HepG2 (cell line): ENCODE results near the gene CLIP2. TPM values are rescaled to one million over a fixed set of nuclear protein-coding genes. Genes with fewer than 3 reads are reported as not detected.

Source experiments
- ATAC-seq: fragments of 200-7000 bp; cut with Tn5 transposase; 3 replicates; pipeline ENCODE4 v1.9.1; 2020; ENCODE audit warnings: mild to moderate bottlenecking, moderate library complexity
- BruUV-seq: library from RNA; stranded (reverse); fragments of 400-500 nt; replicated peaks from 2 replicates; lab custom pipeline; 2021; lab: Mats Ljungman, UMichigan
- CTCF ChIA-PET: fragments of 300-600 bp; formaldehyde crosslinking; extraction: SDS; loops from one replicate; lab custom pipeline; 2021; ENCODE audit warnings: low total read pairs, inconsistent platforms, low intra/inter-chr PET ratio; lab: Yijun Ruan, JAX
- POLR2A ChIA-PET: fragments of 350-600 bp; sonication (Branson Sonifier 250); formaldehyde crosslinking; loops from one replicate; lab custom pipeline; 2020; ENCODE audit warnings: antibody characterized with exemption, inconsistent platforms; lab: Yijun Ruan, JAX
- DNase-seq: peaks from one replicate; pipeline ENCODE4 v3.0.0-alpha.2; 2015; ENCODE audit warnings: low spot score
- FAIRE-seq: peaks from 3 replicates; lab custom pipeline; 2011; peaks lifted over from hg19 to GRCh38; lab: Jason Lieb, UNC
- H2AFZ ChIP-seq: one replicate; pipeline ENCODE4 v1.6.1; 2011; ENCODE audit warnings: low read length, inconsistent platforms
- H3K27ac ChIP-seq: fragments of 300-600 bp; 3 replicates; pipeline ENCODE4 v1.8.0; 2011; ENCODE audit warnings: mixed run types, mild to moderate bottlenecking, mixed read lengths, low read length, inconsistent platforms; ENCODE audit not compliant: insufficient read depth; ENCODE audit errors: extremely low read length
- H3K27me3 ChIP-seq, 2 experiments: fragments of 200-600 bp in 1 of 2; 2 replicates in 1 of 2; 3 replicates in 1 of 2; pipeline versions ENCODE4 v1.6.0 to v1.8.0; 2011; ENCODE audit warnings: low read length in 2 of 2, mild to moderate bottlenecking in 2 of 2, moderate library complexity in 2 of 2, inconsistent platforms in 1 of 2; ENCODE audit not compliant: insufficient read depth in 2 of 2, control insufficient read depth in 1 of 2
- H3K36me3 ChIP-seq, 2 experiments: fragments of 200-600 bp in 1 of 2; replicated peaks in 1 of 2; 2 replicates in 1 of 2; 3 replicates in 1 of 2; pipeline versions ENCODE4 v1.5.1 to v1.8.0; 2011; ENCODE audit warnings: low read length in 2 of 2, inconsistent platforms in 1 of 2; ENCODE audit not compliant: insufficient read depth in 2 of 2, control insufficient read depth in 1 of 2
- H3K4me1 ChIP-seq: 2 replicates; pipeline ENCODE4 v1.5.1; 2012; ENCODE audit warnings: low read length, inconsistent platforms; ENCODE audit not compliant: insufficient read depth
- H3K4me2 ChIP-seq: 2 replicates; pipeline ENCODE4 v1.6.0; 2011; ENCODE audit warnings: low read depth, low read length, inconsistent platforms
- H3K4me3 ChIP-seq, 3 experiments: fragments of 200-600 bp in 1 of 3; sonication (generic), shearing (Covaris generic) in 1 of 3; replicated peaks in 1 of 3; 2 replicates each; pipeline ENCODE4 v1.5.1; 2011 to 2016; ENCODE audit warnings: low read length in 3 of 3, inconsistent platforms in 2 of 3, low read depth in 2 of 3, mild to moderate bottlenecking in 2 of 3, control low read depth in 1 of 3, mixed read lengths in 1 of 3; ENCODE audit not compliant: insufficient read depth in 1 of 3
- H3K79me2 ChIP-seq: one replicate; pipeline ENCODE4 v1.6.1; 2011; ENCODE audit warnings: low read length, inconsistent platforms; ENCODE audit not compliant: insufficient read depth
- H3K9ac ChIP-seq: 2 replicates; pipeline ENCODE4 v1.6.0; 2011; ENCODE audit warnings: mild to moderate bottlenecking, low read depth, low read length, inconsistent platforms; ENCODE audit not compliant: insufficient read depth
- H3K9me3 ChIP-seq: 2 replicates; pipeline ENCODE4 v1.5.1; 2012; ENCODE audit warnings: mild to moderate bottlenecking, low read length
- H4K20me1 ChIP-seq: 2 replicates; pipeline ENCODE4 v1.6.0; 2011; ENCODE audit warnings: inconsistent platforms, mild to moderate bottlenecking, low read length, moderate library complexity; ENCODE audit not compliant: insufficient read depth
- BRCA1 ChIP-seq: sonication (generic); formaldehyde crosslinking; IDR thresholded peaks from 2 replicates; pipeline ENCODE4 v1.4.0; 2020; ENCODE audit warnings: missing genetic modification reagents
- CEBPG ChIP-seq: IDR thresholded peaks from 2 replicates; pipeline ENCODE4 v1.6.1; 2016
- HOXA3 ChIP-seq: sonication (generic); formaldehyde crosslinking; IDR thresholded peaks from 2 replicates; pipeline ENCODE4 v1.5.0; 2020; ENCODE audit warnings: missing genetic modification reagents
- NCOA2 ChIP-seq: sonication (generic); formaldehyde crosslinking; IDR thresholded peaks from 2 replicates; pipeline ENCODE4 v1.8.0; 2022; ENCODE audit warnings: inconsistent platforms
- RELA ChIP-seq: sonication (generic); formaldehyde crosslinking; IDR thresholded peaks from 2 replicates; pipeline ENCODE4 v1.4.0; 2020; ENCODE audit warnings: missing genetic modification reagents
- RFXANK ChIP-seq: IDR thresholded peaks from 2 replicates; pipeline ENCODE4 v1.6.1; 2016
- SCMH1 ChIP-seq: sonication (generic); formaldehyde crosslinking; IDR thresholded peaks from 2 replicates; pipeline ENCODE4 v1.9.0; 2021; ENCODE audit warnings: missing genetic modification reagents, mild to moderate bottlenecking, borderline replicate concordance
- ZMYM3 ChIP-seq: sonication (generic); formaldehyde crosslinking; IDR thresholded peaks from 2 replicates; pipeline ENCODE4 v1.5.1; 2020; ENCODE audit warnings: mild to moderate bottlenecking, missing genetic modification reagents
- ZNF484 ChIP-seq: sonication (generic); formaldehyde crosslinking; IDR thresholded peaks from 2 replicates; pipeline ENCODE4 v1.5.1; 2020; ENCODE audit warnings: mild to moderate bottlenecking, low read depth, missing genetic modification reagents, borderline replicate concordance
- ZNF713 ChIP-seq: sonication (generic); formaldehyde crosslinking; IDR thresholded peaks from 2 replicates; pipeline ENCODE4 v1.4.0; 2020; ENCODE audit warnings: mild to moderate bottlenecking, missing genetic modification reagents
- WGBS: methylation state at CpG from one replicate; pipeline ENCODE4 v1.1.6; 2017; ENCODE audit warnings: low lambda C conversion rate; 5-methylcytosine and 5-hydroxymethylcytosine counted together
- in situ Hi-C: cut with HindIII; loops from 2 replicates; pipeline ENCODE4 v1.10.0; 2017; ENCODE audit warnings: low pct_unique_long_range_greater_than_20kb; ENCODE audit not compliant: extremely low pct_ligation_motif_present
- intact Hi-C: fragments of 100-400 bp; cut with micrococcal nuclease; formaldehyde crosslinking; loops from one replicate; pipeline ENCODE4 v1.10.0; 2022; ENCODE audit not compliant: unreplicated experiment
- polyA plus RNA-seq, 8 experiments: library from polyadenylated mRNA; depleted of rRNA in 3 of 8; stranded (reverse) in 7 of 8; unstranded in 1 of 8; fragments of >200 nt; fragmentation: Illumina TruSeq in 4 of 8; extraction: Trizol in 4 of 8; gene quantifications; 2 replicates each; pipeline versions ENCODE4 v1.2.1 to v1.2.3, GENCODE V29; 2011 to 2016; ENCODE audit warnings: low read depth in 4 of 8, missing spikeins in 1 of 8, mixed read lengths in 1 of 8; ENCODE audit not compliant: insufficient read depth in 1 of 8
- total RNA-seq, 5 experiments: library from RNA; depleted of rRNA; stranded (reverse); fragments of >200 nt; fragmentation: Illumina TruSeq; extraction: Trizol; gene quantifications; 2 replicates each; pipeline ENCODE4 v1.2.3, GENCODE V29; 2016; ENCODE audit warnings: low read depth in 1 of 5
- TF ChIP-seq, protein P1 (sequence below): IDR thresholded peaks from 2 replicates; pipeline ENCODE4 v1.6.1; 2016; ENCODE audit warnings: missing genetic modification reagents, missing compliant biosample characterization
- TF ChIP-seq, protein P2 (sequence below): sonication (generic); formaldehyde crosslinking; IDR thresholded peaks from 2 replicates; pipeline ENCODE4 v1.4.0; 2020; ENCODE audit warnings: missing genetic modification reagents, borderline replicate concordance
- TF ChIP-seq, protein P3 (sequence below): sonication (generic); formaldehyde crosslinking; IDR thresholded peaks from 2 replicates; pipeline ENCODE4 v1.4.0; 2020; ENCODE audit warnings: missing genetic modification reagents
- TF ChIP-seq, protein P4 (sequence below): sonication (generic); formaldehyde crosslinking; IDR thresholded peaks from 2 replicates; pipeline ENCODE4 v1.8.1; 2023; ENCODE audit warnings: mild to moderate bottlenecking, missing genetic modification reagents

Gene CLIP2
- total and polyA plus RNA-seq, 2 of the 13 experiments (the other 11 are each of a cell fraction or from before 2014, with no cell fraction given): 6.5 to 17.4 TPM

DNA sequence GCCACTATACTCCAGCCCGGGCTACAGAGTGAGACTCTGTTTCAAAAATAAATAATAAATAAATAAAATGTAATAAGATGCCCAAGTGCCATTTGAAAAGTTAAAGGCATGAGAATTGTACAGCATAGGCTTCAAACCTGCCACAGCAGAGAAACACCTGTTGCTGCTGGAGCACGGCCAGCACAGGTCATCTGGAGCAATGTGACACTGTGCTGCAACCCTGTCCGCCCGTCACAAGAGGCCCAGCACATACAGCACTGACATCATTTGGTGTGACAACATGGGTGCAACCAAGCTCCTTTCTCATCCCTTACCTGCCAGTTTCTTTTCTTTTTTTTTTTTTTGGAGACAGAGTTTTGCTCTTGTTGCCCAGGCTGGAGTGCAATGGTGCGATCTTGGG, 36.3 kb upstream of the CLIP2 start:
- CTCF ChIA-PET: no interaction called here
- no TSS peak for BruUV-seq
- Histone ChIP-seq H3K9me3 (no peaks in the 10 kb centered on the region), H3K4me1 (peaks cover 56% of the 10 kb centered on the region), H3K27ac (no peak overlapping the region), H3K4me2 (peak overlapping the region; percentile 93), H3K27me3 (no peaks in the 10 kb centered on the region; a peak in 1 of 5 replicates), H3K79me2 (peaks cover 12% of the 10 kb centered on the region), H3K36me3 (peaks cover 3 to 27% of the 10 kb centered on the region in 2 experiments; a peak in 3 of 5 replicates), H3K4me3 (peak overlapping the region in 1 of 3 experiments; percentile 98; a peak in 3 of 6 replicates), H2AFZ (no peak overlapping the region), H3K9ac (peak overlapping the region; percentile 95), H4K20me1 (no peaks in the 10 kb centered on the region)
- 78% methylated on average over 5 of the region's 5 CpGs for WGBS
- in situ Hi-C loops: no loop called here
- TF ChIP-seq BRCA1 (CRISPR knock-in tag): no peak
- TF ChIP-seq, protein P1, sequence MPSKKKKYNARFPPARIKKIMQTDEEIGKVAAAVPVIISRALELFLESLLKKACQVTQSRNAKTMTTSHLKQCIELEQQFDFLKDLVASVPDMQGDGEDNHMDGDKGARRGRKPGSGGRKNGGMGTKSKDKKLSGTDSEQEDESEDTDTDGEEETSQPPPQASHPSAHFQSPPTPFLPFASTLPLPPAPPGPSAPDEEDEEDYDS (CRISPR knock-in tag): no peak
- no peak for TF ChIP-seq RELA (CRISPR knock-in tag)
- TF ChIP-seq HOXA3 (CRISPR knock-in tag): peak; percentile 15; the same call in 1 of the 2 replicates
- no peak for TF ChIP-seq SCMH1 (CRISPR knock-in tag)
- no peak for FAIRE-seq
- DNase-seq: no peak
- no peak for ATAC-seq
- POLR2A ChIA-PET: interaction anchor here (0.6 kb wide), 1 partner anchor 107 kb away, joined by 3 read pairs; no protein-coding TSS in a partner anchor
- intact Hi-C loops: no loop called here

DNA sequence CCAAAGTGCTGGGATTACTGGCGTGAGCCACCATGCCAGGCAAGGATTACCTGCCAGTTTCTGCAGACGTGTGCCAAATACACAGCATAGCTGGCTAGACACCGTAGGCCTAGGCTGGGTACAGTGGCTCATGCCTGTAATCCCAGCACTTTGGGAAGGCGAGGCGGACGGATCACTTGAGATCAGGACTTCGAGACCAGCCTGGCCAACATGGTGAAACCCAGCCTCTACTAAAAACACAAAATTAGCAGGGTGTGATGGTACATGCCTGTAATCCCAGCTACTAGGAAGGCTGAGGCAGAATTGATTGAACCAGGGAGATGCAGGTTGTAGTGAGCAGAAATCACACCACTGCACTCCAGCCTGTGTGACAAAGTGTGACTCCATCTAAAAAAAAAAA, 35.9 kb upstream of the CLIP2 start:
- Histone ChIP-seq H3K36me3 (peaks cover 3 to 23% of the 10 kb centered on the region in 2 experiments; a peak in 3 of 5 replicates), H3K4me3 (peak overlapping the region; percentile 83 to 98 (median 83)), H2AFZ (no peak overlapping the region), H3K79me2 (peaks cover 12% of the 10 kb centered on the region), H3K27me3 (no peaks in the 10 kb centered on the region; a peak in 1 of 5 replicates), H3K9me3 (no peaks in the 10 kb centered on the region), H3K27ac (peak overlapping the region; percentile 79), H3K9ac (peak overlapping the region; percentile 95), H3K4me2 (peak overlapping the region; percentile 93), H3K4me1 (peaks cover 58% of the 10 kb centered on the region), H4K20me1 (no peaks in the 10 kb centered on the region)
- CTCF ChIA-PET: no interaction called here
- in situ Hi-C loops (no loop called here), intact Hi-C loops (no loop called here)
- peak; percentile 65 for FAIRE-seq
- POLR2A ChIA-PET: interaction anchor here (1.9 kb wide), 1 partner anchor 33 kb away, joined by 6 read pairs; no protein-coding TSS in a partner anchor
- no peak for DNase-seq
- 73% methylated on average over 7 of the region's 7 CpGs for WGBS
- BruUV-seq: no TSS peak
- no peak for ATAC-seq
- TF ChIP-seq, protein P2, sequence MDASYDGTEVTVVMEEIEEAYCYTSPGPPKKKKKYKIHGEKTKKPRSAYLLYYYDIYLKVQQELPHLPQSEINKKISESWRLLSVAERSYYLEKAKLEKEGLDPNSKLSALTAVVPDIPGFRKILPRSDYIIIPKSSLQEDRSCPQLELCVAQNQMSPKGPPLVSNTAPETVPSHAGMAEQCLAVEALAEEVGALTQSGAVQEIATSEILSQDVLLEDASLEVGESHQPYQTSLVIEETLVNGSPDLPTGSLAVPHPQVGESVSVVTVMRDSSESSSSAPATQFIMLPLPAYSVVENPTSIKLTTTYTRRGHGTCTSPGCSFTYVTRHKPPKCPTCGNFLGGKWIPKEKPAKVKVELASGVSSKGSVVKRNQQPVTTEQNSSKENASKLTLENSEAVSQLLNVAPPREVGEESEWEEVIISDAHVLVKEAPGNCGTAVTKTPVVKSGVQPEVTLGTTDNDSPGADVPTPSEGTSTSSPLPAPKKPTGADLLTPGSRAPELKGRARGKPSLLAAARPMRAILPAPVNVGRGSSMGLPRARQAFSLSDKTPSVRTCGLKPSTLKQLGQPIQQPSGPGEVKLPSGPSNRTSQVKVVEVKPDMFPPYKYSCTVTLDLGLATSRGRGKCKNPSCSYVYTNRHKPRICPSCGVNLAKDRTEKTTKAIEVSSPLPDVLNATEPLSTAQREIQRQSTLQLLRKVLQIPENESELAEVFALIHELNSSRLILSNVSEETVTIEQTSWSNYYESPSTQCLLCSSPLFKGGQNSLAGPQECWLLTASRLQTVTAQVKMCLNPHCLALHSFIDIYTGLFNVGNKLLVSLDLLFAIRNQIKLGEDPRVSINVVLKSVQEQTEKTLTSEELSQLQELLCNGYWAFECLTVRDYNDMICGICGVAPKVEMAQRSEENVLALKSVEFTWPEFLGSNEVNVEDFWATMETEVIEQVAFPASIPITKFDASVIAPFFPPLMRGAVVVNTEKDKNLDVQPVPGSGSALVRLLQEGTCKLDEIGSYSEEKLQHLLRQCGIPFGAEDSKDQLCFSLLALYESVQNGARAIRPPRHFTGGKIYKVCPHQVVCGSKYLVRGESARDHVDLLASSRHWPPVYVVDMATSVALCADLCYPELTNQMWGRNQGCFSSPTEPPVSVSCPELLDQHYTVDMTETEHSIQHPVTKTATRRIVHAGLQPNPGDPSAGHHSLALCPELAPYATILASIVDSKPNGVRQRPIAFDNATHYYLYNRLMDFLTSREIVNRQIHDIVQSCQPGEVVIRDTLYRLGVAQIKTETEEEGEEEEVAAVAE (CRISPR knock-in tag): no peak
- no peak for TF ChIP-seq ZNF713 (CRISPR knock-in tag)
- TF ChIP-seq ZNF484 (CRISPR knock-in tag): no peak
- TF ChIP-seq, protein P3, sequence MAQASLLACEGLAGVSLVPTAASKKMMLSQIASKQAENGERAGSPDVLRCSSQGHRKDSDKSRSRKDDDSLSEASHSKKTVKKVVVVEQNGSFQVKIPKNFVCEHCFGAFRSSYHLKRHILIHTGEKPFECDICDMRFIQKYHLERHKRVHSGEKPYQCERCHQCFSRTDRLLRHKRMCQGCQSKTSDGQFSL (CRISPR knock-in tag): no peak
- no peak for TF ChIP-seq CEBPG (CRISPR knock-in tag)
- TF ChIP-seq, protein P4, sequence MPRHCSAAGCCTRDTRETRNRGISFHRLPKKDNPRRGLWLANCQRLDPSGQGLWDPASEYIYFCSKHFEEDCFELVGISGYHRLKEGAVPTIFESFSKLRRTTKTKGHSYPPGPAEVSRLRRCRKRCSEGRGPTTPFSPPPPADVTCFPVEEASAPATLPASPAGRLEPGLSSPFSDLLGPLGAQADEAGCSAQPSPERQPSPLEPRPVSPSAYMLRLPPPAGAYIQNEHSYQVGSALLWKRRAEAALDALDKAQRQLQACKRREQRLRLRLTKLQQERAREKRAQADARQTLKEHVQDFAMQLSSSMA: no peak
- no peak for TF ChIP-seq NCOA2 (CRISPR knock-in tag)
- no peak for TF ChIP-seq ZMYM3
- TF ChIP-seq RFXANK (CRISPR knock-in tag): no peak
